Activated B cell treated with CpG ODN at 0.5 μM for 24 hours (primary cell): ENCODE data around the gene TEX101. TPM values are rescaled to one million over a fixed set of nuclear protein-coding genes. Genes with fewer than 3 reads are reported as not detected.
"Not testable (repeated sequence)": the region's sequence is repeated elsewhere in the genome, so short reads cannot be mapped to it uniquely, and the experiment has no call there.

ENCODE experiments used
- ATAC-seq: fragments of 200-7000 bp; cut with Tn5 transposase; one replicate; pipeline ENCODE4 v1.10.0; 2021; ENCODE audit warnings: low read depth, mild to moderate bottlenecking, moderate library complexity
- CTCF ChIA-PET: fragments of 350-600 bp; sonication (Branson Sonifier 250); formaldehyde crosslinking; loops from one replicate; lab custom pipeline; 2021; ENCODE audit warnings: antibody characterized with exemption; lab: Charles Lee
- POLR2A ChIA-PET: fragments of 350-600 bp; sonication (Branson Sonifier 250); formaldehyde crosslinking; loops from one replicate; lab custom pipeline; 2021; ENCODE audit warnings: antibody characterized with exemption; lab: Charles Lee
- DNase-seq: peaks from one replicate; pipeline ENCODE4 v3.0.0; 2022
- H3K27ac Mint-ChIP-seq: one replicate; pipeline ENCODE4 v1.8.0; 2020; ENCODE audit warnings: mixed read lengths
- H3K27me3 Mint-ChIP-seq: one replicate; pipeline ENCODE4 v1.8.0; 2021; ENCODE audit warnings: mixed read lengths
- H3K36me3 Mint-ChIP-seq: one replicate; pipeline ENCODE4 v1.8.0; 2021; ENCODE audit warnings: low read depth, mixed read lengths
- H3K4me1 Mint-ChIP-seq: one replicate; pipeline ENCODE4 v1.8.0; 2021; ENCODE audit warnings: mixed read lengths
- H3K4me3 Mint-ChIP-seq: one replicate; pipeline ENCODE4 v1.8.0; 2020; ENCODE audit warnings: mild to moderate bottlenecking, mixed read lengths
- H3K9me3 Mint-ChIP-seq: one replicate; pipeline ENCODE4 v1.8.0; 2020; ENCODE audit warnings: mixed read lengths
- CTCF ChIP-seq: fragments of 200-600 bp; IDR thresholded peaks from one replicate; pipeline ENCODE4 v1.8.0; 2022; ENCODE audit warnings: antibody characterized with exemption, mild to moderate bottlenecking
- intact Hi-C: fragments of 100-400 bp; cut with micrococcal nuclease; formaldehyde crosslinking; loops from one replicate; pipeline ENCODE4 v1.15.1; 2024
- total RNA-seq: library from RNA; stranded (reverse); gene quantifications from 2 replicates; pipeline ENCODE4 v1.2.3, GENCODE V29; 2022

Gene TEX101
- total RNA-seq, 1 donor from 2014 or later = not detected

DNA sequence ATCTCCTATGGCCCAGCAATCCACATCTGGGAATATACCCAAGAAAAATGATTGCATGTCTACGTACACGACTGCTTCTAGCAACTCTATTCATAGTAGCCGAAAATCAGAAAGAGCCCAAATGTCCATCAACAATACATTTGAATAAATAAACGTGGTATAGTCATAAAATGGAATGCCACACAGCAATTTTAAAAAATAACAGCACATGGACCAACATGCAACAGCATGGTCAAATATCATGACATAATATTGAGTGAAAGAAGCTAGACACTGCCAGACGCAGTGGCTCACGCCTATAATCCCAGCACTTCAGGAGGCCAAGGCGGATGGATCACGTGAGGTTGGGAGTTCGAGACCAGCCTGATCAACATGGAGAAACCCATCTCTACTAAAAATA is 16.3 kb downstream of the TEX101 start:
- ATAC-seq (no peak), DNase-seq (no peak)
- Mint-ChIP-seq H3K9me3 (no peaks in the 10 kb centered on the region), H3K36me3 (no peaks in the 10 kb centered on the region), H3K27me3 (no peaks in the 10 kb centered on the region), H3K27ac (no peak overlapping the region), H3K4me3 (no peak overlapping the region), H3K4me1 (peaks cover 22% of the 10 kb centered on the region)
- no peak for TF ChIP-seq CTCF
- CTCF ChIA-PET = interaction anchor here (0.8 to 6.6 kb wide), 3 partner anchors 8 to 88 kb away, joined by 3 to 55 read pairs (median 5); no protein-coding TSS in a partner anchor
- intact Hi-C loops = no loop called here
- POLR2A ChIA-PET = no interaction called here

DNA sequence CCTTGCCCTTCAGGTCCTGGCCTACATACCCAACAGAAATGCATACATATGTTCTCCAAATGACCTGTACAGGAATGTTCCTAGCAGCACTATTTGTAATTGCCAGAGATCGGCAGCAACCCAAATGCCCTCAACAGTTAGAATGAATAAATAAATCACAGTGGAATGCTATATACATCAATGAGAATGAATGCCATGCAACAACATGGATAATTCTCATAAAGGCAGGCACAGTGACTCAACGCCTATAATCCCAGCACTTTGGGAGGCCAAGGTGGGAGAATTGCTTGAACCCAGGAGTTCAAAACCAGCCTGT is 18.6 kb downstream of the TEX101 start:
- no peak for DNase-seq
- Mint-ChIP-seq H3K27me3 (no peaks in the 10 kb centered on the region), H3K4me3 (no peak overlapping the region), H3K9me3 (no peaks in the 10 kb centered on the region), H3K36me3 (no peaks in the 10 kb centered on the region), H3K27ac (no peak overlapping the region), H3K4me1 (peaks cover 33% of the 10 kb centered on the region)
- ChIA-PET CTCF (interaction anchor here (1.0 to 6.6 kb wide), 5 partner anchors 11 to 121 kb away, joined by 3 to 55 read pairs (median 5); no protein-coding TSS in a partner anchor), POLR2A (interaction anchor here (1.0 to 1.2 kb wide), 2 partner anchors 71 to 86 kb away, joined by 3 to 15 read pairs; no protein-coding TSS in a partner anchor)
- intact Hi-C loops = loop anchor here (1.0 to 2.0 kb wide), 2 partner anchors 13 to 376 kb away; no protein-coding TSS in a partner anchor
- TF ChIP-seq CTCF = no peak
- ATAC-seq = no peak

DNA sequence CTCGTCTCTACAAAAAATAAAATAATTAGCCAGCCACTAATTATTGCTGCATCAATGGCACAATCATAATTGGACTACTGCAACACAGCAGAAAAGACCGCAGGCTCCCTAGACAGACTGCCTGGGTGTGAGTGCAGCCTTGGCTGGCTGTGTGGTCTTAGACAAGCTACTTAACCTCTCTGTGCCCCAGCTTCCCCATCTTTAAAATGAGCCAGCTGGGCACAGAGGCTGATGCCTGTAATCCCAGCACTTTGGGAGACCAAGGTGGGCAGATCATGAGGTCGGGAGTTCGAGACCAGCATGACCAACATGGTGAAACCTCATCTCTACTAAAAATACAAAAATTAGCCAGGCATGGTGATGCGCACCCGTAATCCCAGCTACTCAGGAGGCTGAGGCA is 19.0 kb downstream of the TEX101 start:
- Mint-ChIP-seq H3K27ac (no peak overlapping the region), H3K36me3 (no peaks in the 10 kb centered on the region), H3K4me3 (no peak overlapping the region), H3K27me3 (no peaks in the 10 kb centered on the region), H3K4me1 (peaks cover 36% of the 10 kb centered on the region), H3K9me3 (no peaks in the 10 kb centered on the region)
- DNase-seq (no peak), ATAC-seq (no peak)
- TF ChIP-seq CTCF = no peak
- CTCF ChIA-PET = interaction anchor here (1.7 to 6.6 kb wide), 2 partner anchors 13 to 86 kb away, joined by 5 to 55 read pairs; no protein-coding TSS in a partner anchor
- POLR2A ChIA-PET = no interaction called here
- intact Hi-C loops = loop anchor here (1.0 to 2.0 kb wide), 2 partner anchors 13 to 376 kb away; no protein-coding TSS in a partner anchor

- Mint-ChIP-seq H3K27me3 (no peaks in the 10 kb centered on the region), H3K4me3 (no peak overlapping the region), H3K4me1 (peaks cover 40% of the 10 kb centered on the region), H3K27ac (no peak overlapping the region), H3K9me3 (no peaks in the 10 kb centered on the region), H3K36me3 (no peaks in the 10 kb centered on the region)
- intact Hi-C loops = no loop called here
- ATAC-seq (no peak), DNase-seq (no peak)
- POLR2A ChIA-PET = no interaction called here
- TF ChIP-seq CTCF = no peak
- CTCF ChIA-PET = interaction anchor here (0.8 to 6.6 kb wide), 2 partner anchors 11 to 83 kb away, joined by 3 to 55 read pairs; no protein-coding TSS in a partner anchor
Observed at GRCh38 chr19:43435775-43436174, 21.1 kb downstream of the TEX101 start.

DNA sequence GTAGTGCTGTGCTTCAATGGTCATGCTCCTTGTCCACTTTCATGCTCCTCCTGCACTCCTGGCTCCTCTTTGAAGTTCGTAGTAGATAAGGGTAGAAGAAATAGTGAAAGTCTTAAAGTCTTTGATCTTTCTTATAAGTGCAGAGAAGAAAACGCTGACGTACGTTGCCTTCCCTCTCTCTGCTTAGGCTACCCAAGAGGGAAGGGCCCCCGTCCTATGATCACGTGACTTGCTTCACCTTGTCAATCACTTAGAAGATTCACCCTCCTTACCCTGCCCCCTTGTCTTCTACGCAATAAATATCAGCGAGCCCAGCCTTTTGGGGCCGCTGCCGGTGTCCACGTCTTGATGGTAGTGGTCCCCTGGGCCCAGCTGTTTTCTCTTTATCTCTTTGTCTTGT is 22.6 kb downstream of the TEX101 start:
- intact Hi-C loops, ATAC-seq, H3K9me3 Mint-ChIP-seq, POLR2A ChIA-PET, H3K27me3 Mint-ChIP-seq, DNase-seq, H3K36me3 Mint-ChIP-seq, H3K4me3 Mint-ChIP-seq, H3K27ac Mint-ChIP-seq, CTCF ChIA-PET: not testable (repeated sequence)
- peaks cover 39% of the 10 kb centered on the region for H3K4me1 Mint-ChIP-seq

- DNase-seq (no peak), ATAC-seq (no peak)
- Mint-ChIP-seq H3K27ac (no peak overlapping the region), H3K4me3 (no peak overlapping the region), H3K27me3 (no peaks in the 10 kb centered on the region), H3K4me1 (peaks cover 36% of the 10 kb centered on the region), H3K9me3 (no peaks in the 10 kb centered on the region), H3K36me3 (no peaks in the 10 kb centered on the region)
- TF ChIP-seq CTCF = no peak
- intact Hi-C loops = no loop called here
- CTCF ChIA-PET = no interaction called here
- POLR2A ChIA-PET = no interaction called here
Observed at GRCh38 chr19:43437712-43438111, 23.0 kb downstream of the TEX101 start.
